OCI-LY3 (cell line): ENCODE data around the gene GPX7.

Experiments
- CTCF ChIP-seq: fragments of 200-600, 300-600 bp; sonication (generic); IDR thresholded peaks from 2 replicates; pipeline ENCODE4 v1.5.1; 2014; ENCODE audit warnings: antibody characterized with exemption, low read length, low read depth
- EZH2phosphoT487 ChIP-seq: fragments of 200-600 bp; shearing (Covaris generic); IDR thresholded peaks from 2 replicates; pipeline ENCODE4 v1.6.1; 2018; ENCODE audit warnings: antibody characterized with exemption, mixed run types, low read depth

DNA sequence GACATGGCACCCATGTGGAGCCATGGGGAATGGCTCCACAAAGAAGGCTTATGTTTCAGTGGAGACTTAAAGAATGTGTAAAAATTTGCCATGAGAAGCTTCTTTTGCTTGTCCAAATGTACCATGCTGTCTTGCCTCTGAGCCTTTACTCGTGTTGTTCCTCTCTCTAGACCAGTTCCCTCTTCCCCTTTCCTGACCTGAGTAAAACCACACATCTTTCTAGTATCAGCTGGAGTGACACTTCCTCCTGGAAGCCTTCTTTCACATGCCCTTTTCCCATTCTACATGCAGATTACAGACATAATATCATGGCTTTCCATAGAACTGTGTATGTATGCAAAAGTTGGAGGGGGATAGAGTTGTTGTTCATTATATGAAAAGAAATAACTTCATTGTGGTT lies 13.6 kb upstream of the GPX7 start:
- no peak for TF ChIP-seq CTCF
- TF ChIP-seq EZH2phosphoT487: no peak
